ENCODE data around the gene BIN2. TPM values are rescaled to one million over a fixed set of nuclear protein-coding genes. Genes with fewer than 3 reads are reported as not detected.

Gene BIN2
- total and polyA plus RNA-seq, 9 of the 15 experiments (the other 6 are each of a cell fraction or from before 2014, with no cell fraction given), result 0.04 to 0.39 (median 0.25) TPM; not detected in 1

- TF ChIP-seq NR1H2 (CRISPR knock-in tag; IDR thresholded peaks at IDR 0.05) (no peak), TOE1 (IDR thresholded peaks at IDR 0.05; ENCODE audit: borderline replicate concordance) (no peak), TOE1 (CRISPR knock-in tag; IDR thresholded peaks at IDR 0.05; ENCODE audit: borderline replicate concordance, low read depth) (no peak), NCOA6 (IDR thresholded peaks at IDR 0.05) (no peak), STAT5B (CRISPR knock-in tag; IDR thresholded peaks at IDR 0.05) (no peak), ZKSCAN8 (CRISPR knock-in tag; IDR thresholded peaks at IDR 0.05) (peak; percentile 80), ZNF23 (CRISPR knock-in tag; IDR thresholded peaks at IDR 0.05) (no peak), PREB (CRISPR knock-in tag; IDR thresholded peaks at IDR 0.05) (no peak), HEY1 (CRISPR knock-in tag; IDR thresholded peaks at IDR 0.05; ENCODE audit: borderline replicate concordance) (no peak), MLX (CRISPR knock-in tag; conservative IDR thresholded peaks at IDR 0.05) (no peak), BRD4 (IDR thresholded peaks at IDR 0.05) (no peak; the same call in 1 of the 2 replicates), ZNF444 (CRISPR knock-in tag; IDR thresholded peaks at IDR 0.05) (no peak), IRF2 (CRISPR knock-in tag; IDR thresholded peaks at IDR 0.05) (no peak), ELF4 (CRISPR knock-in tag; IDR thresholded peaks at IDR 0.05) (no peak), TAF7 (tag; IDR thresholded peaks at IDR 0.05) (peak; percentile 36; the same call in 1 of the 2 replicates), ILK (tag; IDR thresholded peaks at IDR 0.05; ENCODE audit: borderline replicate concordance, low read depth) (peak; percentile 46; the same call in 1 of the 2 replicates), FOS (IDR thresholded peaks at IDR 0.05; ENCODE audit: extremely low read depth, insufficient read length) (no peak), BCOR (IDR thresholded peaks at IDR 0.05) (no peak; the same call in 1 of the 2 replicates), STAT6 (CRISPR knock-in tag; IDR thresholded peaks at IDR 0.05) (no peak)
- TF ChIP-seq, protein P1, sequence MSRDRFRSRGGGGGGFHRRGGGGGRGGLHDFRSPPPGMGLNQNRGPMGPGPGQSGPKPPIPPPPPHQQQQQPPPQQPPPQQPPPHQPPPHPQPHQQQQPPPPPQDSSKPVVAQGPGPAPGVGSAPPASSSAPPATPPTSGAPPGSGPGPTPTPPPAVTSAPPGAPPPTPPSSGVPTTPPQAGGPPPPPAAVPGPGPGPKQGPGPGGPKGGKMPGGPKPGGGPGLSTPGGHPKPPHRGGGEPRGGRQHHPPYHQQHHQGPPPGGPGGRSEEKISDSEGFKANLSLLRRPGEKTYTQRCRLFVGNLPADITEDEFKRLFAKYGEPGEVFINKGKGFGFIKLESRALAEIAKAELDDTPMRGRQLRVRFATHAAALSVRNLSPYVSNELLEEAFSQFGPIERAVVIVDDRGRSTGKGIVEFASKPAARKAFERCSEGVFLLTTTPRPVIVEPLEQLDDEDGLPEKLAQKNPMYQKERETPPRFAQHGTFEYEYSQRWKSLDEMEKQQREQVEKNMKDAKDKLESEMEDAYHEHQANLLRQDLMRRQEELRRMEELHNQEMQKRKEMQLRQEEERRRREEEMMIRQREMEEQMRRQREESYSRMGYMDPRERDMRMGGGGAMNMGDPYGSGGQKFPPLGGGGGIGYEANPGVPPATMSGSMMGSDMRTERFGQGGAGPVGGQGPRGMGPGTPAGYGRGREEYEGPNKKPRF (IDR thresholded peaks at IDR 0.05; ENCODE audit: low read depth, low read length), result no peak
These were observed 2.9 kb upstream of the BIN2 start (continued) for GRCh38 chr12:51326698-51327439.

Data from K562 (cell line).